Neural progenitor cell (in vitro differentiated cells): ENCODE measurements around the gene UROC1. TPM values are rescaled to one million over a fixed set of nuclear protein-coding genes. Genes with fewer than 3 reads are reported as not detected.
A peak's percentile ranks its signal among the peaks of the same experiment; 100 is the strongest.

ENCODE experiments used
- DNase-seq: peaks from one replicate; pipeline ENCODE4 v3.0.0-alpha.2; 2016; ENCODE audit warnings: low spot score
- H2AFZ ChIP-seq: fragments of 200-600 bp; sonication (generic); replicated peaks from 2 replicates; pipeline ENCODE4 v1.6.1; 2016; ENCODE audit warnings: antibody characterized with exemption
- H3F3A ChIP-seq: fragments of 200-600 bp; sonication (generic); 2 replicates; pipeline ENCODE4 v1.6.1; 2016; ENCODE audit warnings: antibody characterized with exemption, low read depth
- H3K27ac ChIP-seq: fragments of 200-600 bp; sonication (generic); 2 replicates; pipeline ENCODE4 v1.5.1; 2016; ENCODE audit warnings: mild to moderate bottlenecking
- H3K27me3 ChIP-seq: fragments of 200-600 bp; sonication (generic); 2 replicates; pipeline ENCODE4 v1.6.1; 2016; ENCODE audit warnings: mild to moderate bottlenecking, moderate library complexity
- H3K36me3 ChIP-seq: fragments of 200-600 bp; sonication (generic); 2 replicates; pipeline ENCODE4 v1.5.1; 2016
- H3K4me1 ChIP-seq: fragments of 200-600 bp; sonication (generic); 2 replicates; pipeline ENCODE4 v1.6.1; 2016; ENCODE audit warnings: mixed run types
- H3K4me2 ChIP-seq: fragments of 200-600 bp; sonication (generic); 2 replicates; pipeline ENCODE4 v1.6.1; 2016
- H3K4me3 ChIP-seq: fragments of 200-600 bp; sonication (generic); 2 replicates; pipeline ENCODE4 v1.5.1; 2016
- H3K79me2 ChIP-seq: fragments of 200-600 bp; sonication (generic); 2 replicates; pipeline ENCODE4 v1.6.1; 2016; ENCODE audit warnings: low read depth
- H3K9ac ChIP-seq: fragments of 200-600 bp; sonication (generic); 2 replicates; pipeline ENCODE4 v1.6.1; 2016
- H3K9me3 ChIP-seq: fragments of 200-600 bp; sonication (generic); 2 replicates; pipeline ENCODE4 v1.5.1; 2016; ENCODE audit warnings: low read depth
- H4K20me1 ChIP-seq: fragments of 200-600 bp; sonication (generic); 2 replicates; pipeline ENCODE4 v1.6.1; 2016; ENCODE audit warnings: low read depth
- H3K27ac Mint-ChIP-seq: 3 replicates; pipeline ENCODE4 v1.8.0; 2021; ENCODE audit warnings: mixed read lengths
- H3K27me3 Mint-ChIP-seq: 2 replicates; pipeline ENCODE4 v1.8.0; 2022; ENCODE audit warnings: low read depth, mild to moderate bottlenecking, inconsistent platforms, moderate library complexity, mixed read lengths; ENCODE audit not compliant: insufficient read depth
- H3K36me3 Mint-ChIP-seq: 3 replicates; pipeline ENCODE4 v1.8.0; 2021; ENCODE audit warnings: mixed read lengths
- H3K4me1 Mint-ChIP-seq: 3 replicates; pipeline ENCODE4 v1.8.0; 2021; ENCODE audit warnings: mixed read lengths
- H3K4me3 Mint-ChIP-seq: 3 replicates; pipeline ENCODE4 v1.8.0; 2021; ENCODE audit warnings: mild to moderate bottlenecking, moderate library complexity, mixed read lengths
- H3K9me3 Mint-ChIP-seq: 3 replicates; pipeline ENCODE4 v1.8.0; 2020; ENCODE audit warnings: mixed read lengths
- EZH2 ChIP-seq: fragments of 200-600 bp; sonication (generic); IDR thresholded peaks from 2 replicates; pipeline ENCODE4 v1.6.1; 2017; ENCODE audit warnings: antibody characterized with exemption, mild to moderate bottlenecking, moderate library complexity
- EZH2phosphoT487 ChIP-seq: fragments of 200-600 bp; sonication (generic); IDR thresholded peaks from 2 replicates; pipeline ENCODE4 v1.6.1; 2017; ENCODE audit warnings: antibody characterized with exemption
- total RNA-seq: library from RNA; depleted of rRNA; stranded (reverse); fragments of >200 nt; gene quantifications from 2 replicates; pipeline ENCODE4 v1.2.3, GENCODE V29; 2015; ENCODE audit warnings: low replicate concordance
- TF ChIP-seq, protein P1 (sequence below): fragments of 200-600 bp; sonication (generic); IDR thresholded peaks from 2 replicates; pipeline ENCODE4 v1.5.1; 2017; ENCODE audit warnings: antibody characterized with exemption, mild to moderate bottlenecking

UROC1 gene
- total RNA-seq, 1 donor from 2014 or later = not detected

DNA sequence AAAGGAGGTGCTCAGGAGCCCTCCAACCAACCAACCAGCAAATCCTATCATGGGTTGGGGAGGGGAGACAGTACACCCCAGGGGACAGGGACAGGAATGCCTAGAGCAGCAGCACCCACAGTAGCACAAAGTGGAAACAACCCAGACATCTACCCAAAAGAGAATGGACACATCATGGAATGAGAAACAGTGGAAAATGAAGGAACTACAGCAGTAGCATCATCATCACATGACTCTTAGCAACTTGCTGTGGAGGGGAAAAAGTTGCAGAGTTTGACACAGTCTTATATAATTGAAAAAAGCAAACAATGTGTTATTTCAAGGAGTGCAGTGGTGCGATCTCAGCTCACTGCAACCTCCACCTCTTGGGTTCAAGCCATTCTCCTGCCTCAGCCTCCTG, 30.1 kb upstream of the UROC1 start:
- H3K36me3 ChIP-seq = no peaks in the 10 kb centered on the region
- no peak overlapping the region for H3K27ac ChIP-seq
- Mint-ChIP-seq H3K4me3 (no peak overlapping the region), H3K4me1 (peaks cover 27% of the 10 kb centered on the region), H3K27me3 (no peaks in the 10 kb centered on the region), H3K9me3 (no peaks in the 10 kb centered on the region), H3K36me3 (no peaks in the 10 kb centered on the region), H3K27ac (no peak overlapping the region)
- H3K4me2 ChIP-seq = no peak overlapping the region
- no peaks in the 10 kb centered on the region for H3K79me2 ChIP-seq
- H3K9ac ChIP-seq = no peak overlapping the region
- no peak overlapping the region for H2AFZ ChIP-seq
- H3K9me3 ChIP-seq = no peaks in the 10 kb centered on the region
- TF ChIP-seq EZH2phosphoT487 (no peak), EZH2 (no peak)
- TF ChIP-seq, protein P1, sequence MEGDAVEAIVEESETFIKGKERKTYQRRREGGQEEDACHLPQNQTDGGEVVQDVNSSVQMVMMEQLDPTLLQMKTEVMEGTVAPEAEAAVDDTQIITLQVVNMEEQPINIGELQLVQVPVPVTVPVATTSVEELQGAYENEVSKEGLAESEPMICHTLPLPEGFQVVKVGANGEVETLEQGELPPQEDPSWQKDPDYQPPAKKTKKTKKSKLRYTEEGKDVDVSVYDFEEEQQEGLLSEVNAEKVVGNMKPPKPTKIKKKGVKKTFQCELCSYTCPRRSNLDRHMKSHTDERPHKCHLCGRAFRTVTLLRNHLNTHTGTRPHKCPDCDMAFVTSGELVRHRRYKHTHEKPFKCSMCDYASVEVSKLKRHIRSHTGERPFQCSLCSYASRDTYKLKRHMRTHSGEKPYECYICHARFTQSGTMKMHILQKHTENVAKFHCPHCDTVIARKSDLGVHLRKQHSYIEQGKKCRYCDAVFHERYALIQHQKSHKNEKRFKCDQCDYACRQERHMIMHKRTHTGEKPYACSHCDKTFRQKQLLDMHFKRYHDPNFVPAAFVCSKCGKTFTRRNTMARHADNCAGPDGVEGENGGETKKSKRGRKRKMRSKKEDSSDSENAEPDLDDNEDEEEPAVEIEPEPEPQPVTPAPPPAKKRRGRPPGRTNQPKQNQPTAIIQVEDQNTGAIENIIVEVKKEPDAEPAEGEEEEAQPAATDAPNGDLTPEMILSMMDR = no peak
- H3K27me3 ChIP-seq = no peaks in the 10 kb centered on the region
- no peaks in the 10 kb centered on the region for H3F3A ChIP-seq
- H3K4me3 ChIP-seq = no peak overlapping the region
- H3K4me1 ChIP-seq = peaks cover 17% of the 10 kb centered on the region
- DNase-seq = no peak
- H4K20me1 ChIP-seq = no peaks in the 10 kb centered on the region

DNA sequence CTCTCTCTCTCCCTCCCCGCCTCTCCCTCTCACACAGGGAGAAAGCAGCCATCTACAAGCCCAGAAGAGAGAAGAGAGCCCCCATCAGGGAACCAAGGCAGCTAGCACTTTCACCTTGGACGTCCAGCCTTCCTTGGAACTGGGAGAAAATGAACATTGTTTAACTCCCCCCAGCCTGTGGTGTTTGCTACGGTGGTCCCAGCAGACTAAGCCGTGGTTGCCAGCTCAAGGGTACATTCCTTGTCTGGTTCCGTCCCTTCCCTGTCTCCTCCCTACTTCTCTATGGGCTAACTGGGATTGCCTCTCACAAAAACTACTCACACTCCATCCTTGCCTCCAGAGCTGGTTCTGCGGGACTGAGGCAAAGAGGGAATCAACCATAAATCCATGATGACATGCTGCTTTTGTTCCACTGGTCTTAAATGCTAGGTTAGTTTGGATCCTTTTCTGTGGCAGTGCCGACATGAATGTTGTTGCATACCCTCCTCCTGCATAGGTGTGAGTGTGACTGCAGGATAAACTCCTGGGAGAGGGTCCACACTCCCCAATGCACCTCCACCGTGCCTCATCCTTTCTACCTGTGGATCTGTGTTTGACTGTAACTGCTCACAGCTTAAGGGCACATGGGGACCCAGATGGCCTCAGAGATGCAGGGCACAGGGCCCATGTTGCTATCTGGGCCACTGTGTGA, 29.1 kb upstream of the UROC1 start:
- Histone ChIP-seq H3K9me3 (no peaks in the 10 kb centered on the region), H3K4me3 (no peak overlapping the region), H3K36me3 (no peaks in the 10 kb centered on the region), H3K27ac (no peak overlapping the region), H3K27me3 (no peaks in the 10 kb centered on the region), H4K20me1 (no peaks in the 10 kb centered on the region), H3K4me1 (peaks cover 17% of the 10 kb centered on the region), H3K9ac (no peak overlapping the region), H3K4me2 (no peak overlapping the region), H3K79me2 (no peaks in the 10 kb centered on the region), H3F3A (no peaks in the 10 kb centered on the region), H2AFZ (no peak overlapping the region)
- H3K4me3 Mint-ChIP-seq = no peak overlapping the region
- H3K27me3 Mint-ChIP-seq = no peaks in the 10 kb centered on the region
- H3K9me3 Mint-ChIP-seq = no peaks in the 10 kb centered on the region
- DNase-seq = no peak
- H3K4me1 Mint-ChIP-seq = peaks cover 27% of the 10 kb centered on the region
- no peak overlapping the region for H3K27ac Mint-ChIP-seq
- H3K36me3 Mint-ChIP-seq = no peaks in the 10 kb centered on the region
- TF ChIP-seq EZH2phosphoT487 = no peak

DNA sequence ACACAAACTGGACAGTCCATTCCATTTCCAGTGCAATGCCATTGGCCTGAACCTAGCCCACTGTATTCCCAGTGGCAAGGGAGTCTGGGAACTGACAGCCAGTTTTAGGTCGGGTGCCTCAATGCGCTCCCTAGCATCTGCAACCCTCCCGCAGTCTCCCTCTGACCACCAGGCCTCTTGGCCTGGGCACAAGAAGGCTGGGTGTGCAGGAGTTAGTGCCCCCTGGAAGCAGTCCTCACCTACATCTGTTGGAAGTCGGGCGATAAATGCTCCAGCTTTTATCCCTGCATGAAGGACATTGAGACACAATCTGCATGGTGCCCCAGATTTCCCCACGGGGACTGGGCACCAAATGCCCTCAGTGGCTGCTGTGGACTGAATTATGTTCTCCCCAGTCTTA, 28.4 kb upstream of the UROC1 start:
- Histone ChIP-seq H2AFZ (no peak overlapping the region), H3K36me3 (no peaks in the 10 kb centered on the region), H3K4me1 (peaks cover 17% of the 10 kb centered on the region), H3K4me3 (no peak overlapping the region), H3K27ac (no peak overlapping the region), H4K20me1 (no peaks in the 10 kb centered on the region), H3K9ac (no peak overlapping the region), H3K4me2 (no peak overlapping the region), H3F3A (no peaks in the 10 kb centered on the region), H3K79me2 (no peaks in the 10 kb centered on the region), H3K9me3 (no peaks in the 10 kb centered on the region), H3K27me3 (no peaks in the 10 kb centered on the region)
- H3K27me3 Mint-ChIP-seq = no peaks in the 10 kb centered on the region
- H3K36me3 Mint-ChIP-seq = no peaks in the 10 kb centered on the region
- H3K4me3 Mint-ChIP-seq = no peak overlapping the region
- H3K4me1 Mint-ChIP-seq = peaks cover 26% of the 10 kb centered on the region
- peaks cover 2% of the 10 kb centered on the region for H3K9me3 Mint-ChIP-seq
- no peak overlapping the region for H3K27ac Mint-ChIP-seq
- TF ChIP-seq EZH2phosphoT487 (no peak), EZH2 (no peak)
- TF ChIP-seq, protein P1 = no peak
- no peak for DNase-seq

DNA sequence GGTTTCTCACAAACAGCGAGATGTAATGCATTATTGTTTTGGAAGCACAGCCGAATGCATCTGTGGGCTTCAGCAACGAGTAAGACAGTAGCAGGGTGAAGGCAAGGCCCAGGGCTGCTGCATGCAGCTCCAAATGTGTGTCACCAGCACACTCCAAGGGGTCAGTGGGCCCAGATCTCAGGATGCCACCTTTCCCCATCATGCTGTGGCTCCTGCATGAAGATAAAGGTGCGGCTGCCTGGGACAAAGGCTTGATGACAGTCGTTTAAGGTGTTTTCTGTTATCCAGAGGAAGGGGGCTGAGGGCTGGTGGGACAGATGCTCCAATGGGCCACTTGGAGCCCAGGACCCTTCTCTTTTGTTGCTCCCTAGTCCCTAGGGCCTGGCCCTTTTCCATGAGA, 28.0 kb upstream of the UROC1 start:
- no peaks in the 10 kb centered on the region for H4K20me1 ChIP-seq
- H3K4me3 ChIP-seq = no peak overlapping the region
- no peaks in the 10 kb centered on the region for H3K79me2 ChIP-seq
- DNase-seq = no peak
- no peak overlapping the region for H3K27ac ChIP-seq
- Mint-ChIP-seq H3K4me3 (no peak overlapping the region), H3K27ac (peak overlapping the region; percentile 43), H3K9me3 (peaks cover 2% of the 10 kb centered on the region), H3K27me3 (no peaks in the 10 kb centered on the region), H3K4me1 (peaks cover 21% of the 10 kb centered on the region), H3K36me3 (no peaks in the 10 kb centered on the region)
- H2AFZ ChIP-seq = no peak overlapping the region
- no peaks in the 10 kb centered on the region for H3F3A ChIP-seq
- H3K36me3 ChIP-seq = no peaks in the 10 kb centered on the region
- TF ChIP-seq EZH2 (no peak), EZH2phosphoT487 (no peak)
- TF ChIP-seq, protein P1 = no peak
- no peak overlapping the region for H3K9ac ChIP-seq
- no peak overlapping the region for H3K4me2 ChIP-seq
- H3K27me3 ChIP-seq = no peaks in the 10 kb centered on the region
- no peaks in the 10 kb centered on the region for H3K9me3 ChIP-seq
- H3K4me1 ChIP-seq = peaks cover 17% of the 10 kb centered on the region
